NCI-H1092 (cell line): ENCODE results near the gene SLC1A1.
"Not testable (repeated sequence)": the region's sequence is repeated elsewhere in the genome, so short reads cannot be mapped to it uniquely, and the experiment has no call there.

Source experiments
- DNase-seq: peaks from one replicate; lab custom pipeline; 2025; lab: John Stamatoyannopoulos, UW

Gene SLC1A1

DNA sequence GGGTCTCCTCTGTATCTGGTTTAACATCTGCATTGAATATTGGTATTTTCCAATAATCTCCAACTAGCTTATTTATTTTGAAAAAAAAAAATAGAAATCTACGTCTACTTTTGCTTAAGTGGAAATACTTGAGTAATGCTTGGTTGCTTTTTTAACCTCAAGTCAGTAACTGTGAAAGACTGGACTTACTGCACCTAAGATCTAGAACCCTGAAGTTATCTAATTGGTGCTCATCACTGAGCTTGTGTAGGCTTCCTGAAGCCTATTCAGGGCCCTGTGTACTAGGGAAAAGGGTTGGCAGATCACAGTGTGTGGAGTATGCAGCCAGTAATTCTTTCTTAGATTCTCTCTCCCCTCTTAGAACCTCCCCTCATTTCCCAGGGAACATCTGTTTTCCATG is 16.2 kb downstream of the SLC1A1 start:
- no peak for DNase-seq

- no peak for DNase-seq
Measured at GRCh38 chr9:4507306-4508130, 17.2 kb downstream of the SLC1A1 start.

GRCh38 chr9:4508246-4508906 is 18.1 kb downstream of the SLC1A1 start:
- no peak for DNase-seq

- no peak for DNase-seq
Measured at GRCh38 chr9:4508907-4509589, 18.8 kb downstream of the SLC1A1 start.

- no peak for DNase-seq
Measured at GRCh38 chr9:4509590-4509984, 19.3 kb downstream of the SLC1A1 start.

- DNase-seq, result no peak
Measured at GRCh38 chr9:4510546-4511322, 20.5 kb downstream of the SLC1A1 start.

GRCh38 chr9:4514252-4515128 is 24.2 kb downstream of the SLC1A1 start:
- no peak for DNase-seq

GRCh38 chr9:4515958-4516375 is 25.7 kb downstream of the SLC1A1 start:
- no peak for DNase-seq

GRCh38 chr9:4517274-4517673 is 27.0 kb downstream of the SLC1A1 start:
- DNase-seq, result no peak

GRCh38 chr9:4519604-4520003 is 29.3 kb downstream of the SLC1A1 start:
- DNase-seq, result no peak

DNA sequence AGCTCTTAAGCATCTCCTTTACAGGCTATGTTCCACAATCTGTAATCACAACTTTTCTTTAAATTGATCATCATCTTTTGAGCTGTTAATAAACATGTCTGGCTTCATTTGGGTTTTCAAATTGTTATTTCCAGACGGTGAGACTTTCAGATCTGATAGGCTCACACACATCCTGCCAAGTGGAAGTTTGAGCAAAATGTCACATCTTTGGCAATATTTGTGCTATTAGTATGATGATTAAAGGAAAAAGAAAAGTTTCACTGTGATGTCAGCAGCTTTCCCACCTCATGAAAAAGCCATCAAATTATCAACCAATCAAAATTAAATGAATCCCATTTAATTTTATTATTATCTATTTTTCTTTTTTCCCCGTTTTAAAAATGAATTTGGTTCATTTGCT is 29.8 kb downstream of the SLC1A1 start:
- no peak for DNase-seq

DNA sequence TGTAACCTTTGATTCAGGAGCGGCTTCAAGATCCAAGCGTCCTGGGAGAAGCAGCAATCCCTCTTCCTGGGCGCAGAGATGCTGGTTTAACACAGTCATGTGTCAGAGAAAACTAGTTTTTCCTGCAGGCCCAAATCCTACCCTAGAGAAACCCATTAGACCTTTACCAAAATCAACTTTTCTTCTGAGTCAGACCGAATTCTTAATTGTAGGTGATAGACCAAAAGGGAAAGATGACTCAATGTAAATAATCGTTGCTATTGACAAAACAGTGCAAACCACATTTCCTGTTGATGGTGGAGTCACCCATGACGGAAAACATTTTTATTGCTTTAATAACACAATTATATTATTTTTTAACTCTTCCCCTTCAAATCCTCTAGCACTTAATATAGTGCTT is 40.1 kb downstream of the SLC1A1 start:
- DNase-seq, result no peak

DNA sequence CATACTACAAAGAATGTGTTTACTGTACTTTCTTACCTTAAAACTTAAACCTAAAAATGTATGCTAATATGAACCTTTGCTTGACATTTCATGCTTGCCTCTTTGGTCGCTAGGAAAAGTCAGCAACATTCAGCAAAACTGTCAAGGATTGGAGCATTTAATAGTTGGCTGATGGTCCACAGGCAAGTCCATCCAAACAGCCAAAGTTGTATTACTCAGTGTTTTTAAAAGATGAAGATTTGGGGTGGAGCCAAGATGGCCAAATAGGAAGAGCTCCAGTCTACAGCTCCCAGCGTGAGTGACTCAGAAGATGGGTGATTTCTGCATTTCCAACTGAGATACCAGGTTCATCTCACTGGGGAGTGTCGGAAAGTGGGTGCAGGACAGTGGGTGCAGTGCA is 40.6 kb downstream of the SLC1A1 start:
- not testable (repeated sequence) for DNase-seq

GRCh38 chr9:4531355-4531754 is 41.1 kb downstream of the SLC1A1 start:
- DNase-seq, result not testable (repeated sequence)

DNA sequence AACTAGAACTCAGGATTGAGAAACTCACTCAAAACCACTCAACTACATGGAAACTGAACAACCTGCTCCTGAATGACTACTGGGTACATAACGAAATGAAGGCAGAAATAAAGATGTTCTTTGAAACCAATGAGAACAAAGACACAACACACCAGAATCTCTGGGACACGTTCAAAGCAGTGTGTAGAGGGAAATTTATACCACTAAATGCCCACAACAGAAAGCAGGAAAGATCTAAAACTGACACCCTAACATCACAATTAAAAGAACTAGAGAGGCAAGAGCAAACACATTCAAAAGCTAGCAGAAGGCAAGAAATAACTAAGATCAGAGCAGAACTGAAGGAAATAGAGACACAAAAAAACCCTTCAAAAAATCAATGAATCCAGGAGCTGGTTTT is 43.6 kb downstream of the SLC1A1 start:
- not testable (repeated sequence) for DNase-seq

DNA sequence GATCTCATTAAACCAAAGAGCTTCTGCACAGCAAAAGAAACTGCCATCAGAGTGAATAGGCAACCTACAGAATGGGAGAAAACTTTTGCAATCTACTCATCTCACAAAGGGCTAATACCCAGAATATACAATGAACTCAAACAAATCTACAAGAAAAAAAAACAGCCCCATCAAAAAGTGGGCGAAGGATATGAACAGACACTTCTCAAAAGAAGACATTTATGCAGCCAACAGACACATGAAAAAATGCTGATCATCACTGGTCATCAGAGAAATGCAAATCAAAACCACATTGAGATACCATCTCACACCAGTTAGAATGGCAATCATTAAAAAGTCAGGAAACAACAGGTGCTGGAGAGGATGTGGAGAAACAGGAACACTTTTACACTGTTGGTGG is 45.9 kb downstream of the SLC1A1 start:
- not testable (repeated sequence) for DNase-seq

- DNase-seq, result no peak
Measured at GRCh38 chr9:4537581-4537980, 47.3 kb downstream of the SLC1A1 start.

GRCh38 chr9:4538107-4538506 is 47.8 kb downstream of the SLC1A1 start:
- no peak for DNase-seq

DNA sequence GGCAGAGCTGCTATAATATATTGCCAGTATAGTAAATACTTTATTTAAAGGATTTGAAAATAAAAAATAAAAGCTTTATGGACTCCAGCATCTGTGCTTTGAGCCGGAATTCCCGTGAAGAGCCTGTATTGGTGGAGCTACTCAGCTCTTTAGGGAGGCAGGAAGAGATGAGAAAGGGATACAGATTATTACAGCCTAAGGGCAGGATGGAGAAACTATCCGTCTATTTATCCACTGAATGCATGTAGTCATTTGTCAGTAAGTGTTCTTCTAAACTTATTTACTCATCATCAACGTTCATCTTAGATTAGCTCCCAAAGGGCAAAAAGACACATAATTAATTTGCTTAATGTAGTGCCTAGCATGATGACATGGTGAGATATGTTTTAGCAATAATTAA is 48.4 kb downstream of the SLC1A1 start:
- no peak for DNase-seq

- DNase-seq, result no peak
Measured at GRCh38 chr9:4540425-4540824, 50.2 kb downstream of the SLC1A1 start.

GRCh38 chr9:4541281-4541680 is 51.0 kb downstream of the SLC1A1 start:
- no peak for DNase-seq
